Stimulated activated CD4-positive, alpha-beta T cell treated with anti-CD3 and anti-CD28 coated beads, Interleukin-4, amount 100 ng/mL, for 24 hours (primary cell): ENCODE results near the gene IMPG1.
A peak's percentile ranks its signal among the peaks of the same experiment; 100 is the strongest.
"Not testable (repeated sequence)": the region's sequence is repeated elsewhere in the genome, so short reads cannot be mapped to it uniquely, and the experiment has no call there.

Experiments
- DNase-seq: peaks from one replicate; pipeline ENCODE4 v3.0.0-alpha.2; 2020

IMPG1 gene

GRCh38 chr6:75947935-75948334 lies 124.5 kb downstream of the IMPG1 start:
- DNase-seq, result no peak

- no peak for DNase-seq
Measured at GRCh38 chr6:75946146-75946831, 126.2 kb downstream of the IMPG1 start.

GRCh38 chr6:75943381-75943780 lies 129.1 kb downstream of the IMPG1 start:
- DNase-seq, result no peak

- no peak for DNase-seq
Measured at GRCh38 chr6:75941509-75941908, 131.0 kb downstream of the IMPG1 start.

- no peak for DNase-seq
Measured at GRCh38 chr6:75940564-75940963, 131.9 kb downstream of the IMPG1 start.

- DNase-seq, result no peak
Measured at GRCh38 chr6:75937846-75938245, 134.6 kb downstream of the IMPG1 start.

GRCh38 chr6:75936682-75937081 lies 135.8 kb downstream of the IMPG1 start:
- no peak for DNase-seq

GRCh38 chr6:75935473-75935793 lies 137.0 kb downstream of the IMPG1 start:
- DNase-seq, result no peak

- DNase-seq, result peak; percentile 18
Measured at GRCh38 chr6:75934643-75935472, 137.6 kb downstream of the IMPG1 start.

- DNase-seq, result no peak
Measured at GRCh38 chr6:75933387-75933975, 139.0 kb downstream of the IMPG1 start.

- DNase-seq, result no peak
Measured at GRCh38 chr6:75932067-75932466, 140.4 kb downstream of the IMPG1 start.

GRCh38 chr6:75931011-75931680 lies 141.3 kb downstream of the IMPG1 start:
- no peak for DNase-seq

GRCh38 chr6:75926293-75927168 lies 145.9 kb downstream of the IMPG1 start:
- DNase-seq, result no peak

- DNase-seq, result no peak
Measured at GRCh38 chr6:75922226-75922625, 150.2 kb downstream of the IMPG1 start.

GRCh38 chr6:75913040-75913439 lies 159.4 kb downstream of the IMPG1 start:
- DNase-seq, result no peak

GRCh38 chr6:75907444-75907843 lies 165.0 kb downstream of the IMPG1 start:
- DNase-seq, result no peak

GRCh38 chr6:75906871-75907270 lies 165.6 kb downstream of the IMPG1 start:
- no peak for DNase-seq

- not testable (repeated sequence) for DNase-seq
Measured at GRCh38 chr6:75905129-75905528, 167.3 kb downstream of the IMPG1 start.

GRCh38 chr6:75900216-75900615 lies 172.2 kb downstream of the IMPG1 start:
- DNase-seq, result not testable (repeated sequence)

- no peak for DNase-seq
Measured at GRCh38 chr6:75896526-75896925, 175.9 kb downstream of the IMPG1 start.

GRCh38 chr6:75893776-75894152 lies 178.7 kb downstream of the IMPG1 start:
- no peak for DNase-seq

GRCh38 chr6:75893058-75893775 lies 179.2 kb downstream of the IMPG1 start:
- DNase-seq, result no peak
